Measurements from ENCODE around the gene NDUFS7.

The NDUFS7 gene

DNA sequence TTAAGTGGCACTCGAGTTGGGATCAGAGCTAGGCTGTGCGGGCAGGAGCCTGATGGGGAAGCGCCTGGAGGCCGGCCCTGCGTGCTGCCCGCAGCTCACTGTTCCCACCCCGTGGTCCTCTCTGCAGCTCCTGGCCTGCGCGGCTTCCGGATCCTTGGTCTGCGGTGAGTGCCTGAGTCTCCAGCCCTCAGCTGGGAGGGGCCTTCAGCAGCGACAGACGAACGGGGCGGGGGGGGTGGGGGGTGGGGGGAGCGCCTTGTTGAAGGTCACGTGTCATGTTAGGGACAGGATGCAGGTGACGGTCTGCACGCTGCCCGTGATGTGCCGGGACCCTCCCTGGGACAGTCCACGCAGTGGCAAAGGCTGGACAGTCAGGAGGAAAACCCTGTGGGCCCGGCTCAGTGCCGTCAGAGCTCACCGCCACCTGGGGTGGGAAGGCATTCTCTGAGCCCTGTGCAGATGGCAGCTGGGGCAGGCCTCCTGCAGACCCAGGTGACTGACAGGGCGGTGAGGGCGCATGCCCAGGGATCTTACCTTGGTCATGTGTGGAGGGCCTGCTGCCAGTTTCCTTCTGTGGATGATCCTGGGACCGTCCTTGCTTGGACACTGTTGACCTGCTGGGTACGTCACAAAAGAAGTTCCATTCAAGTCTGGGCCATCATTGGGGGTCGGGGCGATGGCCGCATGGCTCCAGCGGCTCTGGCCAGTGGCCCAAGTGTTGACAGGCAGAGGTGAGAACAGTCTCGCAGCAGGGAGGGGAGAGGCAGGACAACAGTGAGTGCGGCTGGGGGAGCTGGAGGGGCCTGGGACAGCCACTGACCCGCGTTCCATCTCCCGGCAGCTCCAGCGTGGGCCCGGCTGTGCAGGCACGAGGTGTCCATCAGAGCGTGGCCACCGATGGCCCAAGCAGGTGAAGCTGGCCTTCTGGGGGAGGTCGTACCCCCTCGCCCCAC, 4.3 kb downstream of the NDUFS7 start:
- no peaks in the 10 kb centered on the region for H3K9me3 ChIP-seq (ENCODE audit: insufficient read depth, low read length)
- no peaks in the 10 kb centered on the region for H3K27me3 ChIP-seq (ENCODE audit: insufficient read depth, insufficient read length)
- no peak overlapping the region for H3K4me3 ChIP-seq (ENCODE audit: insufficient read length, low read depth)
- H3K4me1 ChIP-seq (ENCODE audit: insufficient read depth, insufficient read length): peaks cover 4% of the 10 kb centered on the region
- H3K9ac ChIP-seq (ENCODE audit: insufficient read length, low read depth): peak overlapping the region; percentile 10
- H3K36me3 ChIP-seq (ENCODE audit: insufficient read depth, insufficient read length, low read length): peaks cover 53% of the 10 kb centered on the region
- TF ChIP-seq SUZ12 (IDR thresholded peaks at IDR 0.05; ENCODE audit: extremely low read depth, insufficient read depth, insufficient read length) (no peak), ZNF274 (IDR thresholded peaks at IDR 0.05; ENCODE audit: low read depth, low read length) (no peak), YY1 (IDR thresholded peaks at IDR 0.05; ENCODE audit: insufficient read depth, insufficient read length) (no peak)
- no peak for DNase-seq (ENCODE audit: low read depth, low spot score)

DNA sequence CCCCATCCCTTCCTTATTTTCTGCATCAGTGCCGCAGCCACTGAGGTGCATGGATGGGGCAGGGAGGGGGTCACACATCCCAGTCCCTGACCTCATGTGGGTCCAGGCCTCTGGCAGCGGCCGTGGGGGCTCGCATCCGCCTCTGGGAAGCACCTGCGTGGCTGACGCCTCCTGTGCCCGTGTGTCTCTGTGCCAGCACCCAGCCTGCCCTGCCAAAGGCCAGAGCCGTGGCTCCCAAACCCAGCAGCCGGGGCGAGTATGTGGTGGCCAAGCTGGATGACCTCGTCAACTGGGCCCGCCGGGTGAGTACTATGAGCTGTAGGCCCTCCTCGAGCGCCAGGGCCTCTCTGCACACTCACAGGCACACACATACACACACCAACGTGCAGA, 4.9 kb downstream of the NDUFS7 start:
- Histone ChIP-seq H3K4me3 (ENCODE audit: insufficient read length, low read depth) (no peak overlapping the region), H3K9ac (ENCODE audit: insufficient read length, low read depth) (peak overlapping the region; percentile 10), H3K27me3 (ENCODE audit: insufficient read depth, insufficient read length) (no peaks in the 10 kb centered on the region), H3K4me1 (ENCODE audit: insufficient read depth, insufficient read length) (peaks cover 3% of the 10 kb centered on the region), H3K9me3 (ENCODE audit: insufficient read depth, low read length) (no peaks in the 10 kb centered on the region), H3K36me3 (ENCODE audit: insufficient read depth, insufficient read length, low read length) (peaks cover 59% of the 10 kb centered on the region)
- TF ChIP-seq SUZ12 (IDR thresholded peaks at IDR 0.05; ENCODE audit: extremely low read depth, insufficient read depth, insufficient read length) (no peak), YY1 (IDR thresholded peaks at IDR 0.05; ENCODE audit: insufficient read depth, insufficient read length) (no peak), ZNF274 (IDR thresholded peaks at IDR 0.05; ENCODE audit: low read depth, low read length) (no peak)
- DNase-seq (ENCODE audit: low read depth, low spot score): no peak

DNA sequence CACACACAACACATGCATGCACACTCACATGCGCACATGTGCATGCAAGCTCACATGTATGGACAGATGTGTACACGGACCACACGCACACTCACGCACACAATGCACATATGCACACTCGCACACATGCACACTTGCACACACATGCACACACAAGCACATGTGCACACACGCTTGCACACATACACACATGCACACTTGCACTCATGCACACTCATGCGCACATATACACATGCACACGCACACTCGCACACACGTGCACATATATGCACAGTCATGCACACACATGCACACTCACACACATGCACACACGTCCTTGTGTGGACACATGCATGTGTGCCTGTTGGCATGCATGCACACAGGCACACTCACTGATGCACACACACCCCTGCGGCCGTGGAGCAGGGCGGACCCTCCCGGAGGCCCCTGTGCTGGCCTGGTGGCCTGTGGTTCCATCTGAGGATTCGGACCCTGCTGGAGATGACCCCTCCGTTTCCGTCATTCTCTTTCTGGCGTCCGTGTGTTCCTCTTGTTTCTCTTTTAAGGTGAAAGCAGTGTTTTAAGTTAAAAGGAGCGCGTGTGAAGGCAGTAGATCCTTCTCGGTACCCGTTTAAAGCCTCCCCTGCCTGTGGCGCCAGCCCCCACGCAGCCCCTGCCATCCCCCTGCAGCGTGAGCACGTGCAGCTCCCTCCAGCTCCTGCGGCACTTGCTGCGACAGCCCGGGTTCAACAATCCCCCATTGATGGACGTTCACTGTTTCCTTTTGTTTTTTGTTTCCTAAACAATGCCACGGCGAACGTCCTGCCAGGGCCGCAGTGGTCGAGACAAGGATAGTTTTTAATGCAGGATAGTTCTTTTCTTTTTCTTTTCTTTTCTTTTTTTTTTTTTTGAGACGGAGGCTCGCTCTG, 5.6 kb downstream of the NDUFS7 start:
- DNase-seq (ENCODE audit: low read depth, low spot score): no peak
- Histone ChIP-seq H3K9me3 (ENCODE audit: insufficient read depth, low read length) (no peaks in the 10 kb centered on the region), H3K4me3 (ENCODE audit: insufficient read length, low read depth) (no peak overlapping the region), H3K4me1 (ENCODE audit: insufficient read depth, insufficient read length) (peaks cover 6% of the 10 kb centered on the region), H3K36me3 (ENCODE audit: insufficient read depth, insufficient read length, low read length) (peaks cover 66% of the 10 kb centered on the region), H3K9ac (ENCODE audit: insufficient read length, low read depth) (no peak overlapping the region), H3K27me3 (ENCODE audit: insufficient read depth, insufficient read length) (no peaks in the 10 kb centered on the region)
- TF ChIP-seq ZNF274 (IDR thresholded peaks at IDR 0.05; ENCODE audit: low read depth, low read length): no peak
- TF ChIP-seq YY1 (IDR thresholded peaks at IDR 0.05; ENCODE audit: insufficient read depth, insufficient read length): no peak
- TF ChIP-seq SUZ12 (IDR thresholded peaks at IDR 0.05; ENCODE audit: extremely low read depth, insufficient read depth, insufficient read length): no peak

DNA sequence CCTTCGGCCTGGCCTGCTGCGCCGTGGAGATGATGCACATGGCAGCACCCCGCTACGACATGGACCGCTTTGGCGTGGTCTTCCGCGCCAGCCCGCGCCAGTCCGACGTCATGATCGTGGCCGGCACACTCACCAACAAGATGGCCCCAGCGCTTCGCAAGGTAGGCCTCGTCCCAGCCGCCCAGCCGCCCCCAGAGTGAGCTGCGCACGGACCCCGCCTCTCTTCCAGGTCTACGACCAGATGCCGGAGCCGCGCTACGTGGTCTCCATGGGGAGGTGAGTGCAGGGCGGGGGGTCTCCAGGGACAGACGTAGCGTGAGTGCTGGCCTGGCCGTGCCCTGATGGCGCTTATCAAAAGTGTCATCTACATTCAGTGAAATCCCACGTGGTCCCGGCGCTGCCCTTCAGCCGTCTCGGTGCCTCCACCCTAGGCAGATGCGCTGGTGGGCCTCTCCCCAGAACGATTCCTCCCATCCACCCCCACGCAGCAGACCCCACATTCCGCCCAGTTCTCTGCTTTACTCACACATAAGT, 7.2 kb downstream of the NDUFS7 start:
- TF ChIP-seq YY1 (IDR thresholded peaks at IDR 0.05; ENCODE audit: insufficient read depth, insufficient read length) (no peak), ZNF274 (IDR thresholded peaks at IDR 0.05; ENCODE audit: low read depth, low read length) (no peak), SUZ12 (IDR thresholded peaks at IDR 0.05; ENCODE audit: extremely low read depth, insufficient read depth, insufficient read length) (no peak)
- peaks cover 76% of the 10 kb centered on the region for H3K36me3 ChIP-seq (ENCODE audit: insufficient read depth, insufficient read length, low read length)
- H3K27me3 ChIP-seq (ENCODE audit: insufficient read depth, insufficient read length): no peaks in the 10 kb centered on the region
- no peak overlapping the region for H3K9ac ChIP-seq (ENCODE audit: insufficient read length, low read depth)
- no peak for DNase-seq (ENCODE audit: low read depth, low spot score)
- H3K9me3 ChIP-seq (ENCODE audit: insufficient read depth, low read length): no peaks in the 10 kb centered on the region
- H3K4me3 ChIP-seq (ENCODE audit: insufficient read length, low read depth): no peak overlapping the region
- peaks cover 12% of the 10 kb centered on the region for H3K4me1 ChIP-seq (ENCODE audit: insufficient read depth, insufficient read length)

DNA sequence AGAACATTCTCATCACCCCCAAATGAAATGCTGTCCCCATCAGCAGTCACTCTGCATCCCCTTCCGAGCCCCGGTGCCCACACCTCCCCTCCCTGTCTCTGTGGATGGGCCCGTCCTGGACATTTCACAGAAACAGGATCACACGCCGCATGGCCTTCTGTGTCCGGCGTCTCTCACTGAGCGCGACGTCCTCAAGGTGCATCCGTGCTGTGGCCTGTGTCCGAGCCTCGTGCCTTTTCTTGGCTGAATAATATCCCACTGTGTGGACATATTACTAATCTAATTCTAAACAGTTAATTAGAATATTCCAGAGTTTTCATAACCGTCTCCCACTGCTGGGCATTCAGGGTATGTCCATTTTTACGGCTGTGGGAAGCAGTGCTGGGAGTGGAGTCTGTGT, 8.7 kb downstream of the NDUFS7 start:
- no peak for DNase-seq (ENCODE audit: low read depth, low spot score)
- Histone ChIP-seq H3K4me3 (ENCODE audit: insufficient read length, low read depth) (no peak overlapping the region), H3K27me3 (ENCODE audit: insufficient read depth, insufficient read length) (no peaks in the 10 kb centered on the region), H3K9me3 (ENCODE audit: insufficient read depth, low read length) (no peaks in the 10 kb centered on the region), H3K36me3 (ENCODE audit: insufficient read depth, insufficient read length, low read length) (peaks cover 69% of the 10 kb centered on the region), H3K4me1 (ENCODE audit: insufficient read depth, insufficient read length) (peaks cover 15% of the 10 kb centered on the region), H3K9ac (ENCODE audit: insufficient read length, low read depth) (no peak overlapping the region)
- TF ChIP-seq SUZ12 (IDR thresholded peaks at IDR 0.05; ENCODE audit: extremely low read depth, insufficient read depth, insufficient read length) (no peak), ZNF274 (IDR thresholded peaks at IDR 0.05; ENCODE audit: low read depth, low read length) (no peak), YY1 (IDR thresholded peaks at IDR 0.05; ENCODE audit: insufficient read depth, insufficient read length) (no peak)

DNA sequence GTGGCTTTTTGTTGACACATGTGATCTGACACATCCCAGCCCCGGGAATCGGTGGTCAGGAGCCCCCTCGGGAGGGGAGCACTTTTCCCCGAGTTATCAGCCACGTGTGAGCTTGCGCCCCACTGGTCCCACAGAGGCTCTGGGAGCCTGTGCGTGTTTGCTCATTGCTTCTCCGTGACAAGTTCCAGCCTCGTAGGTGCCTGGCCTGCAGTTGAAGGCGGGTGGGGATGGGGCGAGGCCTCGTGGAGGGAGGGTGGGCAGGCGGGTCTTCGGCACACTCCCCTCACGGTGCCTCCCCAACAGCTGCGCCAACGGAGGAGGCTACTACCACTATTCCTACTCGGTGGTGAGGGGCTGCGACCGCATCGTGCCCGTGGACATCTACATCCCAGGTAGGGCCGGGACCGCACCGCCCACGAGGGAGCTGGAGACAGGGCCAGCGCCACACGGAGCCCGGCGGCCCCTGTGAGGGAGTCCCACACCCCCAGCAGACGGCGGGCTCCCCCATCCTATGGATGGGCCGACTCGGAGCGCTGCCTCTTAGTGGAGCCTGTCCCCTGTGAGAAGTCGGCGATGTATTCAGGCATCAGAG, 9.3 kb downstream of the NDUFS7 start:
- Histone ChIP-seq H3K4me3 (ENCODE audit: insufficient read length, low read depth) (no peak overlapping the region), H3K9me3 (ENCODE audit: insufficient read depth, low read length) (no peaks in the 10 kb centered on the region), H3K9ac (ENCODE audit: insufficient read length, low read depth) (peak overlapping the region; percentile 42), H3K4me1 (ENCODE audit: insufficient read depth, insufficient read length) (peaks cover 15% of the 10 kb centered on the region), H3K27me3 (ENCODE audit: insufficient read depth, insufficient read length) (no peaks in the 10 kb centered on the region), H3K36me3 (ENCODE audit: insufficient read depth, insufficient read length, low read length) (peaks cover 73% of the 10 kb centered on the region)
- DNase-seq (ENCODE audit: low read depth, low spot score): no peak
- TF ChIP-seq SUZ12 (IDR thresholded peaks at IDR 0.05; ENCODE audit: extremely low read depth, insufficient read depth, insufficient read length) (no peak), YY1 (IDR thresholded peaks at IDR 0.05; ENCODE audit: insufficient read depth, insufficient read length) (no peak), ZNF274 (IDR thresholded peaks at IDR 0.05; ENCODE audit: low read depth, low read length) (no peak)

Measured in NT2/D1 (cell line).